Mesenchymal stem cell (in vitro differentiated cells and primary cell): ENCODE data around the gene GFAP. TPM values are rescaled to one million over a fixed set of nuclear protein-coding genes. Genes with fewer than 3 reads are reported as not detected.

Experiments
- DNase-seq: peaks from one replicate; pipeline ENCODE4 v3.0.0-alpha.2; 2013
- H2AFZ ChIP-seq: one replicate; pipeline ENCODE4 v1.6.1; 2013; ENCODE audit warnings: low read depth, mild to moderate bottlenecking, control low read depth, inconsistent platforms, low read length, moderate library complexity
- H2AK5ac ChIP-seq: 2 replicates; pipeline ENCODE4 v1.6.1; 2013; ENCODE audit warnings: low read length, moderate library complexity, mild to moderate bottlenecking, inconsistent platforms; ENCODE audit not compliant: severe bottlenecking
- H2BK120ac ChIP-seq: one replicate; pipeline ENCODE4 v1.6.1; 2013; ENCODE audit warnings: low read depth, mild to moderate bottlenecking, inconsistent platforms, low read length, moderate library complexity
- H2BK12ac ChIP-seq, 2 experiments: one replicate each; pipeline ENCODE4 v1.6.1; 2013; ENCODE audit warnings: inconsistent platforms in 2 of 2, low read length in 2 of 2, mild to moderate bottlenecking in 2 of 2, moderate library complexity in 2 of 2, control low read depth in 1 of 2
- H2BK15ac ChIP-seq: one replicate; pipeline ENCODE4 v1.6.1; 2013; ENCODE audit warnings: mild to moderate bottlenecking, low read depth, inconsistent platforms; ENCODE audit not compliant: poor library complexity, severe bottlenecking
- H2BK5ac ChIP-seq: 2 replicates; pipeline ENCODE4 v1.6.1; 2013; ENCODE audit warnings: low read depth, mild to moderate bottlenecking, low read length, control low read depth, inconsistent platforms; ENCODE audit not compliant: poor library complexity, severe bottlenecking
- H3K14ac ChIP-seq, 2 experiments: one replicate each; pipeline ENCODE4 v1.6.1; 2013; ENCODE audit warnings: inconsistent platforms in 2 of 2, low read length in 2 of 2, control low read depth in 1 of 2, mild to moderate bottlenecking in 1 of 2, moderate library complexity in 1 of 2
- H3K18ac ChIP-seq, 2 experiments: one replicate each; pipeline ENCODE4 v1.6.1; 2013; ENCODE audit warnings: inconsistent platforms in 2 of 2, low read length in 2 of 2, control low read depth in 1 of 2, low read depth in 1 of 2, mild to moderate bottlenecking in 1 of 2
- H3K23ac ChIP-seq, 2 experiments: one replicate each; pipeline ENCODE4 v1.6.1; 2013; ENCODE audit warnings: inconsistent platforms in 2 of 2, low read length in 2 of 2, mild to moderate bottlenecking in 2 of 2, moderate library complexity in 2 of 2, control low read depth in 1 of 2
- H3K27ac ChIP-seq: 2 replicates; pipeline ENCODE4 v1.5.1; 2013; ENCODE audit warnings: mild to moderate bottlenecking, moderate library complexity, low read length, control low read depth, inconsistent platforms; ENCODE audit not compliant: poor library complexity, severe bottlenecking
- H3K27me3 ChIP-seq, 2 experiments: 2 replicates each; pipeline versions ENCODE4 v1.6.1 to v1.7.0; 2013; ENCODE audit warnings: low read length in 2 of 2, mild to moderate bottlenecking in 2 of 2, moderate library complexity in 2 of 2, control low read depth in 1 of 2, inconsistent platforms in 1 of 2; ENCODE audit not compliant: control insufficient read depth in 1 of 2, insufficient read depth in 1 of 2
- H3K36me3 ChIP-seq, 2 experiments: 2 replicates each; pipeline versions ENCODE4 v1.6.1 to v1.7.0; 2013; ENCODE audit warnings: low read length in 2 of 2, control low read depth in 1 of 2, inconsistent platforms in 1 of 2, low read depth in 1 of 2, mild to moderate bottlenecking in 1 of 2; ENCODE audit not compliant: insufficient read depth in 2 of 2, control insufficient read depth in 1 of 2
- H3K4ac ChIP-seq, 2 experiments: one replicate each; pipeline ENCODE4 v1.6.1; 2013; ENCODE audit warnings: inconsistent platforms in 2 of 2, low read length in 2 of 2, mild to moderate bottlenecking in 2 of 2, moderate library complexity in 2 of 2, control low read depth in 1 of 2, low read depth in 1 of 2
- H3K4me1 ChIP-seq: 2 replicates; pipeline ENCODE4 v1.6.1; 2013; ENCODE audit warnings: low read depth, low read length, control low read depth; ENCODE audit not compliant: control insufficient read depth, insufficient read depth
- H3K4me2 ChIP-seq: 2 replicates; pipeline ENCODE4 v1.6.1; 2013; ENCODE audit warnings: low read length, mild to moderate bottlenecking, inconsistent platforms; ENCODE audit not compliant: poor library complexity, severe bottlenecking
- H3K4me3 ChIP-seq, 2 experiments: 2 replicates each; pipeline versions ENCODE4 v1.5.1 to v1.7.0; 2013; ENCODE audit warnings: low read length in 2 of 2, mild to moderate bottlenecking in 2 of 2, control low read depth in 1 of 2, low read depth in 1 of 2; ENCODE audit not compliant: insufficient read depth in 1 of 2
- H3K79me1 ChIP-seq: replicated peaks from 2 replicates; pipeline ENCODE4 v1.6.1; 2013; ENCODE audit warnings: mild to moderate bottlenecking, control low read depth, low read length, inconsistent platforms; ENCODE audit not compliant: poor library complexity, severe bottlenecking
- H3K9ac ChIP-seq: 2 replicates; pipeline ENCODE4 v1.7.0; 2013; ENCODE audit warnings: mild to moderate bottlenecking, low read length, moderate library complexity
- H3K9me3 ChIP-seq: 2 replicates; pipeline ENCODE4 v1.7.0; 2013; ENCODE audit warnings: mild to moderate bottlenecking, low read length; ENCODE audit not compliant: control insufficient read depth
- H4K8ac ChIP-seq: one replicate; pipeline ENCODE4 v1.6.1; 2013; ENCODE audit warnings: inconsistent platforms, mild to moderate bottlenecking, low read length, moderate library complexity
- H4K91ac ChIP-seq: one replicate; pipeline ENCODE4 v1.6.1; 2013; ENCODE audit warnings: mild to moderate bottlenecking, low read length, inconsistent platforms
- WGBS: methylation state at CpG from one replicate; pipeline ENCODE4 v1.1.7; 2013; ENCODE audit warnings: mixed read lengths; 5-methylcytosine and 5-hydroxymethylcytosine counted together
- small RNA-seq: library from polyadenylated mRNA; stranded (forward); fragments of <200 nt; extraction: miRNeasy Mini kit (QIAGEN cat#:217004); gene quantifications from one replicate; pipeline ENCODE3, GENCODE V24; 2013; ENCODE audit warnings: low read depth

Gene GFAP

DNA sequence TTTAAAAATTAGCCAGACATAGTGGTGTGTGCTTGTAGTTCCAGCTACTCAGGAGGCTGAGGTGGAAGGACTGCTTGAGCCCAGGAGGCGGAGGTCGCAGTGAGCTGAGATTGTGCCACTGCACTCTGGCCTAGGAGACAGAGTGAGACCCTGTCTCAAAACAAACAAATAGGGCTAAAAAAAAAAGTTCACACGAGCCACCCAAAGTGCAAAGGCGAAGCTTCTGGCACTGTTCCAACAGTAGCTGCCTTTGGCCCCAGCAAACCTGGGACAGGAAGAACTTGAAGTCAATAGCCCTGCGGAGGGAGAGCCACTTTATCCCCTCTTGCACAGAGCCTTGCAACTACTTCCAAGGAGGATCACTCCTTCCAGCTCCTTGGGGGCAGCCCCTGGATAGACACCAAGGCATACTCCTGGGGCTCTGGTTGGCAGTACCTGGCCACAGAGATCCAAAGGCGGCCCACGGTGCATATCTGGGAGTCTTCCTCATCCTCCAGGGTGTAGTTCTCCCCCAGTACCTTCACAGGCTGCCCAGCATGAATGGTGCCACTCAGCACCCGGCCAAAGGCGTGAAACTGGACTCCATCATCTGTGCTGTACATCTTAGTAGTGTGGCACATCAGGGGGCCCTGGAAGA is 52.9 kb downstream of the GFAP start:
- WGBS: 94% methylated on average over 9 of the region's 9 CpGs

DNA sequence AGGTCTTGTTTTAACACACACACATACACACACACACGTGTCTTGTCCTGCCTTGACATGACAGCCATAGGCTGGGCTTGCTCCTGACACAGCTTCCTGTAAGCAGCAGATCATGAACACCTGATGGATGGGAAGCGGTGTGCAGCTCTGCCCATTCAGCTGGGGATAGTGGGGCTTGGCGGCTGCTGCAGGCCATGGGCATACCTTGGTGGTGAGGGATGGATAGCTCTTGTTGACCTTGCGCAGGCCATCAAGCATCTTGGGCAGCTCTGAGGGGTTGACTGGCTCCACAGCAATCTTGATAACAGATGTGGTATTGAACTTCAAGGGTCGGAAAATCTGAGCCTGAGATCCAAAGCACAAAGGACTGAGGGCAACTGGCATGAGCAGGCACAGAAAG is 55.6 kb downstream of the GFAP start:
- WGBS: 95% methylated on average over 5 of the region's 5 CpGs

More for the DNA sequence above, 52.9 kb downstream of the GFAP start:
- no peak overlapping the region for H3K14ac ChIP-seq
- no peaks in the 10 kb centered on the region for H3K9me3 ChIP-seq
- H2AK5ac ChIP-seq: no peak overlapping the region
- no peaks in the 10 kb centered on the region for H3K27me3 ChIP-seq
- DNase-seq: no peak
- peaks cover 7% of the 10 kb centered on the region for H3K79me1 ChIP-seq
- no peak overlapping the region for H3K4me2 ChIP-seq
- H3K18ac ChIP-seq: no peak overlapping the region
- peaks cover 68 to 87% of the 10 kb centered on the region in 2 experiments for H3K36me3 ChIP-seq
- H4K91ac ChIP-seq: no peak overlapping the region
- H2BK12ac ChIP-seq: no peak overlapping the region
- no peak overlapping the region for H2BK5ac ChIP-seq
- no peak overlapping the region for H3K27ac ChIP-seq
- H2BK15ac ChIP-seq: no peak overlapping the region
- no peak overlapping the region for H3K4me3 ChIP-seq
- H3K9ac ChIP-seq: no peak overlapping the region
- H3K23ac ChIP-seq: no peak overlapping the region
- no peak overlapping the region for H2AFZ ChIP-seq
- H2BK120ac ChIP-seq: no peak overlapping the region
- no peak overlapping the region for H4K8ac ChIP-seq
- H3K4ac ChIP-seq: no peak overlapping the region
- H3K4me1 ChIP-seq: no peaks in the 10 kb centered on the region

DNA sequence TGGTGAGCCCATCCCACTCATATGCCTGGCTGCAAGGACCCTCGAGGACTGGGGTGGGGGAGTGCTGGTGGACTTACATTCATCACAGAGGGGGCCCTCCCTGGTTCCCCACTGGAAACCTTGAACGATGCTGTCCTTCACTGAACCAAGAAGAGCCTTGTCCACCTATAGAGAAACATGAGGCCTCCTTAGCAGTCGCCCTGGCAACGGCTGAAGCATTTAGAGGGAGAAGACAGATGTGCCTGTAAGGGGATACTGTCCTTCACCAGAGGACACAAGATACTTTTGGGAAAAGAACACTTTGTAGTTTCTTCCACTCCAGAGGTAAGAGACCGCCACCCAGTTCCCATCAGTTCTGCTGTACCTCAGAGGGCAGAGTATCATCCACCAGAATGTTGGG is 61.1 kb downstream of the GFAP start:
- DNase-seq: no peak

More for the DNA sequence above, 55.6 kb downstream of the GFAP start:
- no peak overlapping the region for H3K23ac ChIP-seq
- no peak overlapping the region for H3K27ac ChIP-seq
- H2BK5ac ChIP-seq: no peak overlapping the region
- no peak overlapping the region for H3K4me2 ChIP-seq
- H2AFZ ChIP-seq: no peak overlapping the region
- no peak overlapping the region for H4K8ac ChIP-seq
- no peak overlapping the region for H3K9ac ChIP-seq
- no peak overlapping the region for H2BK12ac ChIP-seq
- no peaks in the 10 kb centered on the region for H3K9me3 ChIP-seq
- H3K79me1 ChIP-seq: peaks cover 10% of the 10 kb centered on the region
- H3K4ac ChIP-seq: no peak overlapping the region
- no peak overlapping the region for H4K91ac ChIP-seq
- no peaks in the 10 kb centered on the region for H3K27me3 ChIP-seq
- no peak overlapping the region for H2BK120ac ChIP-seq
- H3K4me1 ChIP-seq: no peaks in the 10 kb centered on the region
- H2AK5ac ChIP-seq: no peak overlapping the region
- H3K18ac ChIP-seq: no peak overlapping the region
- H2BK15ac ChIP-seq: no peak overlapping the region
- H3K4me3 ChIP-seq: no peak overlapping the region
- no peak overlapping the region for H3K14ac ChIP-seq
- peaks cover 74 to 94% of the 10 kb centered on the region in 2 experiments for H3K36me3 ChIP-seq
- DNase-seq: no peak

More for the DNA sequence above, 61.1 kb downstream of the GFAP start:
- Histone ChIP-seq H4K8ac (no peak overlapping the region), H3K4me2 (no peak overlapping the region), H3K27ac (no peak overlapping the region), H4K91ac (peak overlapping the region; percentile 43), H3K18ac (no peak overlapping the region), H3K4me3 (no peak overlapping the region), H2BK15ac (no peak overlapping the region), H2AK5ac (no peak overlapping the region), H3K79me1 (peaks cover 5% of the 10 kb centered on the region), H3K14ac (no peak overlapping the region), H3K4me1 (no peaks in the 10 kb centered on the region), H2AFZ (no peak overlapping the region), H3K23ac (no peak overlapping the region), H3K36me3 (peaks cover 88 to 90% of the 10 kb centered on the region in 2 experiments), H2BK12ac (no peak overlapping the region), H3K9me3 (peaks cover 3% of the 10 kb centered on the region), H2BK120ac (no peak overlapping the region), H3K9ac (no peak overlapping the region), H3K27me3 (no peaks in the 10 kb centered on the region), H2BK5ac (no peak overlapping the region), H3K4ac (no peak overlapping the region)
- WGBS: 94% methylated on average over 5 of the region's 5 CpGs

Small RNA genes within 50 kb of the gene (small RNA-seq; reads per million reads assigned to genes)
- gene CCDC103: not detected
- gene MIR6783: 2.9 reads per million, percentile 12 among the genes with 10 or more reads in this experiment
- gene RN7SL405P: not detected
